GM21619 (cell line): ENCODE data around the gene CHP1.
"Not testable (repeated sequence)": the region's sequence is repeated elsewhere in the genome, so short reads cannot be mapped to it uniquely, and the experiment has no call there.

Experiments used
- ATAC-seq: cut with Tn5 transposase; IDR thresholded peaks from one replicate; pipeline ENCODE4 v1.9.1; 2021; ENCODE audit not compliant: unreplicated experiment

Gene CHP1

DNA sequence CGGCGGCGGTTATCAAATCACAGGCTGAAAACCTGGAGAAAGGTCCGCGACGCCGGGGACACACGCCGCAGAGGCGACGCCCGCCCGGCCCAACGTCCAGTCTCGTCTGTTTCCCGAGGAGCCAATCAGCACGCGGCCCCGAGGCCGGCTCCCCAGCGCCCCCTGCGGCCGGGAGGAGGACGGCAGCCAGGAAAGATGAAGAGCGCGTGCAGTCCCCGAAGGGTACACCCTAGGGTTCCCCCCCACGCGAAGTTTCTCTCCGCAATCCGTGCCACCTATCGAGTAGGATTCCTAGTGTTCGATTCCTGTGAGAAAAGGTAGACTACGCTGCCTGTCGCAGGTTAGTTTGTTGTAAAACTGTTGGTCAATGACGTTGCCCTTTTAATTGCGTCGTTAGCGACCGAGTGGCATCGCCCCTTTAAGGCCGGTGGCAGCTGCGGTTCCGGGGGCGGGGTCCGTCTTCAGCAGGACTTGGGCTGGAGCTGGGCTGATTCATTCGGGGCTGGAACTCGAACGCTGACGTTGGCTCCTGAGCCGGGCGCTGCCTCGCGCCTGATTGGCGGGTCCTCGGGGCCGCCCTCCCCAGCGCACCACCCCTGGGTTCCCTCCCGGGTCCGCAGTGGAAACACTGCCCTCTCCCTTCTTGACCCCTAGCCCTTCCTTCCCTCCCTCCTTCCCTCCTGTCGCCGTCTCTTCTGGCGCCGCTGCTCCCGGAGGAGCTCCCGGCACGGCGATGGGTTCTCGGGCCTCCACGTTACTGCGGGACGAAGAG lies at the start of gene CHP1, which contains the start of gene EXD1:
CHP1 (plus strand) TSS at position 619 of the 772 bp plus-strand sequence; CDS start at position 734, 115 bp downstream.
EXD1 (minus strand) TSS at position 108 of the 772 bp plus-strand sequence. CDS start 4,182 bp downstream, outside the sequence.
- peak; percentile 97 for ATAC-seq

- ATAC-seq = no peak
Observed at GRCh38 chr15:41182266-41182665, 48.8 kb upstream of the CHP1 start.

DNA sequence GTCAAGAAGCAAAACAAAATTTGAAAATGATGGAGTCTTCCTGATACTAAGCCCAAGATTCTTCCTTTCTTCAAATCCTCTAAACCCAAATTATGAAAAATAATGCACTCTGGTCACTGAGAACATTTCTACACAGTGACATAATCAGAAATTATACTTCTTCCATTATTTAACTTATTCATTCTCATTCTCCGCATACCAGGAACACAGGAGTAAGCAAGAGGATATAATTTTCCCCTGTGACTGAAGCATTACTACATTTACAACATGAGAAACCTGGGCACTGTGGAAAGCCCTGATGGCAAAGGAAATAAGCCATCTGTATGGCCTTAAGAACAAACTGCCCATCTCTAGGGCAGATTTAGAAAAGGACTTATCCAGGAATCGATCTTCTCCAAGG lies 47.5 kb upstream of the CHP1 start:
- no peak for ATAC-seq

DNA sequence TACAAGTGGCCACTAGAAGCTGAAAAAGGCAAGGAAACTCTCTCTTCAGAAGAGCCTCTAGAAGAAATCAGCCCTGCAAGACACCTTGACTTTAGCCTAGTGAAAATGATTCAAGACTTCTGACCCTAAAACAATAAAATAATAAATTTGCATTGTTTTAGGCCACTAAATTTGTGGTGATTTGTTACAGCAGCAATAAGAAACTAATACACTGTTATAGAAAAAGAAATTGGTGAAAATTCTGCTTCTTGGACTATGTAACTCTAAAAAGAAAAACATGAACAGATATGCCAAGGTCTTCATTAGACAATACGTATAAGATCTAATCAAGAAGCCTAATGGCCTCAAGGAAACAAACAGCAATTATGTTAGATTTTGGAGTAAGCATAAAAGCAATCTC lies 36.6 kb upstream of the CHP1 start:
- no peak for ATAC-seq

GRCh38 chr15:41199470-41199869 lies 31.6 kb upstream of the CHP1 start:
- ATAC-seq = no peak

GRCh38 chr15:41203395-41203794 lies 27.7 kb upstream of the CHP1 start:
- ATAC-seq = no peak

- no peak for ATAC-seq
Observed at GRCh38 chr15:41205315-41205714, 25.8 kb upstream of the CHP1 start.

- no peak for ATAC-seq
Observed at GRCh38 chr15:41207687-41208448, 23.2 kb upstream of the CHP1 start.

- ATAC-seq = no peak
Observed at GRCh38 chr15:41215708-41216107, 15.4 kb upstream of the CHP1 start.

- no peak for ATAC-seq
Observed at GRCh38 chr15:41218851-41219250, 12.2 kb upstream of the CHP1 start.

GRCh38 chr15:41219381-41219780 lies 11.7 kb upstream of the CHP1 start:
- ATAC-seq = no peak

GRCh38 chr15:41230345-41230649 lies 771 bp upstream of the CHP1 start:
- ATAC-seq = no peak

DNA sequence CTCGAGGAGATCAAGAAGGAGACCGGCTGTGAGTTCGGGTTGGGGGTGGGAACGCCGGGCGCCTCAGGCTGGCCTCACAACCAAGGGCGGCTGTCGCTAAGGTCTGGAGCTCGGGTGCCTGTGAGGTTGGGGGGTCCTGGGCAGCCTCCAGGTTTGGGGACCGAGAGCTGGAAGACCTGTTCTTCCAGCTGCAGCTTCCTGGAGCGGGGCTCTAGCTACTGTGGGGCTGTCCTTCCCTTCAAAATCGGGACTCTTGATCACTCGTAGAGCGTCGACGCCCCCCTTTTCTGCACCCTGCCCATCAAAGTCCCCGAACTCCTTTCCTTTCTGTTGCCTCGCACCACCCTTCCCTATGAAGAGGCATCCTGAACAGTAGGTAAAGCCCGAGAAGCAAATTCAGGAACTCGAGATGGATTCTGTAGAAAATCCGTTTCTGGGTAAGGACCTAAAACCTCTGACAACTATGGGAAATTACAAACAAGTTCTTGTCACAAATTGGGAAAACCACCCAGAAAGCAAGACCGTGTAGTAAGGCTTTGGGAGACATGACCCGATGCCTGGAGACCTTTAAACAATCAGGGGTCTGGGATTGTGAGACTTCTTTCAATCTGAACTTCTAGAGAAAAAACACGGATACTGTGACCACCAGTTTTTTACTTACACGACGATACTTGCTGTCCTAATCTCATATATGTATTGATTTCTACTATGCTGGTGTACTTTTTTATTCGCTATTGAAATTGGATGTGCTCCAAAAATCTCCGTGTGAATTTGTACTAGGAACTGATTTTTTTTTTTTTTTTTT lies 556 bp downstream of the CHP1 start:
- ATAC-seq = peak; percentile 35

DNA sequence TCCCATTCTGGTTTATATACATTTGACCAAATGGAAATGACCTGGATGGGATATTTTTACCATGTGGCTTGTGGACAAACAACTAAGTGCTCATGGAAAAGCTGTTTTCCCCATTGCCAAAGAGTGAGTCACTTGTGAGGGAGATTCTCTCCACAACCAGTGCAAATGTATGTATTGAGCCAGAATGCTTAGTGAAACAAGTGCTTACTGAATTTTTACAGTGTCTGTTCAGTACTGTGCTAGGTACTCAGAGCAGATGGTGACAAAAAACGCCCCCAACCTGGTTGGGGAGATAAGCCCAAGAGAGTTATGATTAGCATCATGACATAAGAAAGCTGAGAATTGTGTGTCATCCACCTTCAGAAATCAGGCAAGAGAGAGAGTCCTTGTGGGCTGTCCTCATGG lies 2.3 kb downstream of the CHP1 start:
- no peak for ATAC-seq

- not testable (repeated sequence) for ATAC-seq
Observed at GRCh38 chr15:41235228-41235627, 4.2 kb downstream of the CHP1 start.

GRCh38 chr15:41235929-41236328 lies 4.9 kb downstream of the CHP1 start:
- no peak for ATAC-seq

DNA sequence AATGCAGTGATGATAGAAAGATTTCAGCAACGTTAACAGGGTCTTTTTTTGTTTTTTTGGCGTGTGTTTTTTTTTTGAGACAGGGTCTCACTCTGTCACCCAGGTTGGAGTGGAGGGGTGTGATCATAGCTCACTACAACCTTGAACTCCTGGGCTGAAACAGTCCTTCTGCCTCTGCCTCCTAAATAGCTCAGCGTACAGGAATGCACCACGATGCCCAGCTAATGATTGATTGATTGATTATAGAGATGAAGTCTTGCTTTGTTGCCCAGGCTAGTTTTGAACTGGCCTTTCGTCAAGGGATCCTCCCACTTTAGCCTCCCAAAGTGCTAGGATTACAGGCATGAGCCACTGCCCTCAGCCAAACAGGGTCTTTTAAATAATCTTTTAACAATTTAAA lies 7.0 kb downstream of the CHP1 start:
- ATAC-seq = no peak

DNA sequence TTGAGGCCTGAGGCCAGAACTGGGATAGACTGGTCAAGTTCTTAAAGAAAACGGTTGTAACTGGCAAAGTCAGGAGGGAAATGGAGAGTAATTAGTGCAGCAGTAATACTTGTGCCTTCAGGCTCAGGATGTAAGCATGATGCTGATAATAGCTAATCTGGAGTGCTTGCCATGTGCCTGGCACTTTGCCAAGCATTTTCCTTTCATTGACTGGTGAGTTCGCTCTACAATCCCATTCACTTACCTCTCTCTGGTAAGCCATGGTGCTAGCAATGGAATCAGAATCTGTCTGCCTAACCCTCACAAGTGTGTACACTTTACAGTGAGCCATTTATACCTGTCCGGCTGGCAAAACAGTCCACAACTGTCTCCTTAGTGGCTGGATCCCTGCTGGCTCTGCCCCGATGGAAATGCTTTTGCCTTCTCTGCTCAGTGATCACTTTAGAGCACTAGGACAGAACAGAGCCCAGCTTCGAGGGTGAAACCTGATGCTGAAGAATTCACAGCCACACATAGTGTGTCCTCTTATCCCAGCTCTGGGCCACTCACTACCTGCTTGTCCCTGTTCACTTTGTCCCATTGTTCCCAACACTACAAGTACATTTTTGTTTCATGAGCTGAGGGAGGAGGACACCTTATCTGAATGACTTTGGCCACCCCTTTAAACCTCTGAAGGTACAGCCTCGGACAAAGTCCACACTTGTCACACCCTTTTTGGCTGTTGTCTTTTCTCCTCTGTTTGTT lies 10.3 kb downstream of the CHP1 start:
- ATAC-seq = no peak

DNA sequence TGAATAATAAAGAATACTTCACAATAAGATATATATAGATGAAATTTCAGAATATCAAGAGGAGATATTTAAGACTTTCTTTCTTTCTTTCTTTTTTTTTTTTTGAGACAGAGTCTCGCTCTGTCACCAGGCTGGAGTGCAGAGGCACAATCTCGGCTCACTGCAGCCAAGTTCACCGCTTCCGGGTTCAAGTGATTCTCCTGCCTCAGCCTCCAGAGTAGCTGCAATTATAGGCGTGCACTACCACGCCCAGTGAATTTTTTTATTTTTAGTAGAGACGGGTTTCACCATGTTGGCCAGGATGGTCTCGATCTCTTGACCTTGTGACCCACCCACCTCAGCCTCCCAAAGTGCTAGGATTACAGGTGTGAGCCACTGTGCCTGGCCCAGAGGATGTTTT lies 19.7 kb downstream of the CHP1 start:
- not testable (repeated sequence) for ATAC-seq

DNA sequence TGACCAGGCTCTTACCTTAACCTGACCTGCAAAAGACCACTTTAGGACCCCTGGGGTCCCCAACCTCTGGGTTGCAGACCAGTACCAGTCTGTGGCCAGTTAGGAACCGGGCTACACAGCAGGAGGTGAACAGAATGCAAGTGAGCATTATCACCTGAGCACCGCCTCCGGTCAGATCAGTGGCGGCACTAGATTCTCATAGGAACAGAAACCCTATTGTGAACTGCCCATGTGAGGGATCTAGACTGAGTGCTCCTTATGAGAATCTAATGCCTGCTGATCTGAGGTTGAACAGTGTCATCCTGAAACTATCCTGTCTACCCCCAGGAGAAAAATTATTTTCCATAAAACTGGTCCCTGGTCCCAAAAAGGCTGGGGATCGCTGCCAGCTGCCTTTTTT lies 20.3 kb downstream of the CHP1 start:
- ATAC-seq = no peak

DNA sequence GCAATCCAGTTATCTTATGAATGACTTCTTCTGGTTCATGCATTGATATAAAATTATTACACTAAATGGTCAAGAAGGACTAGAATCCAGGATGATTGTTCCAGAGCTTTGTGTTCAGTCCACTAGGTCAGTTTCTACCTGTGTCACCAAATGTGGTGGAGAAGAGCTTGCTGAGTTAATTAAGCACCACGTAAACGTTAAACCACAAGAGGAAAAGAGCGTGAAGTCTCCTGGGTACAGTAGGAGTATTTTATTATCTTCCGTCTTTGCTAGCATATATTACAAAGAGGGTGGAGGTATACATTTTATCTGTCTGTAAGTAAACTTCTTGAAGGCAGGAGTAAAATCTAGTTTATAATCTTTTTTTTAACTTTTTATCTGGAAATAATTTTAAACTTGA lies 23.5 kb downstream of the CHP1 start:
- no peak for ATAC-seq
